Caco-2 (cell line): ENCODE measurements around the gene DSTN. TPM values are rescaled to one million over a fixed set of nuclear protein-coding genes. Genes with fewer than 3 reads are reported as not detected.

ENCODE experiments used
- BruUV-seq: library from RNA; stranded (reverse); fragments of 400-500 nt; replicated peaks from 2 replicates; lab custom pipeline; 2021; lab: Mats Ljungman, UMichigan
- CTCF ChIA-PET: fragments of 300-600 bp; sonication (Branson Sonifier 250); formaldehyde crosslinking; loops from one replicate; lab custom pipeline; 2022; ENCODE audit warnings: antibody characterized with exemption; lab: Charles Lee
- POLR2A ChIA-PET: fragments of 300-600 bp; sonication (Branson Sonifier 250); formaldehyde crosslinking; loops from one replicate; lab custom pipeline; 2022; ENCODE audit warnings: antibody characterized with exemption; lab: Charles Lee
- DNase-seq, 2 experiments: peaks; one replicate each; pipeline versions ENCODE4 v3.0.0 to v3.0.0-alpha.2; 2020 to 2022
- H3K27me3 ChIP-seq: replicated peaks from 2 replicates; pipeline ENCODE4 v1.6.0; 2011; ENCODE audit warnings: low read length; ENCODE audit not compliant: control insufficient read depth, insufficient read depth
- H3K36me3 ChIP-seq: 2 replicates; pipeline ENCODE4 v1.5.1; 2011; ENCODE audit warnings: low read length; ENCODE audit not compliant: control insufficient read depth, insufficient read depth
- H3K4me1 ChIP-seq: fragments of 250-450 bp; sonication (Bioruptor Pico); 2 replicates; pipeline ENCODE4 v1.5.1; 2020; ENCODE audit warnings: mild to moderate bottlenecking
- H3K4me3 ChIP-seq: 2 replicates; pipeline ENCODE4 v1.5.1; 2011; ENCODE audit warnings: low read depth, mild to moderate bottlenecking, control low read depth, low read length
- H3K9me3 ChIP-seq: fragments of 250-450 bp; sonication (Bioruptor Pico); 2 replicates; pipeline ENCODE4 v1.5.1; 2020; ENCODE audit warnings: mild to moderate bottlenecking, moderate library complexity
- H3K27ac Mint-ChIP-seq: one replicate; pipeline ENCODE4 v1.8.0; 2022; ENCODE audit warnings: mixed read lengths; ENCODE audit not compliant: unreplicated experiment
- H3K27me3 Mint-ChIP-seq: one replicate; pipeline ENCODE4 v1.8.0; 2022; ENCODE audit warnings: mixed read lengths; ENCODE audit not compliant: insufficient read depth, unreplicated experiment
- H3K36me3 Mint-ChIP-seq: one replicate; pipeline ENCODE4 v1.8.0; 2022; ENCODE audit warnings: mild to moderate bottlenecking, mixed read lengths; ENCODE audit not compliant: insufficient read depth, unreplicated experiment
- H3K4me1 Mint-ChIP-seq: one replicate; pipeline ENCODE4 v1.8.0; 2022; ENCODE audit warnings: low read depth, mixed read lengths; ENCODE audit not compliant: unreplicated experiment
- H3K4me3 Mint-ChIP-seq: one replicate; pipeline ENCODE4 v1.8.0; 2022; ENCODE audit warnings: mild to moderate bottlenecking, moderate library complexity, mixed read lengths; ENCODE audit not compliant: unreplicated experiment
- H3K9me3 Mint-ChIP-seq: one replicate; pipeline ENCODE4 v1.8.0; 2022; ENCODE audit warnings: mixed read lengths; ENCODE audit not compliant: unreplicated experiment
- intact Hi-C: fragments of 100-400 bp; cut with micrococcal nuclease; formaldehyde crosslinking; loops from one replicate; pipeline ENCODE4 v1.10.0; 2022; ENCODE audit not compliant: unreplicated experiment
- total RNA-seq: library from RNA; stranded (reverse); gene quantifications from 2 replicates; pipeline ENCODE4 v1.2.3, GENCODE V29; 2022
- TF ChIP-seq, protein P1 (sequence below), 2 experiments: fragments of 200-600 bp in 1 of 2; IDR thresholded peaks; 1 replicate in 1 of 2; 2 replicates in 1 of 2; pipeline versions ENCODE4 v1.5.1 to v1.8.0; 2011 to 2022; ENCODE audit warnings: antibody characterized with exemption in 1 of 2, control low read depth in 1 of 2, inconsistent platforms in 1 of 2, low read depth in 1 of 2, low read length in 1 of 2, mild to moderate bottlenecking in 1 of 2, moderate library complexity in 1 of 2; ENCODE audit not compliant: insufficient read depth in 1 of 2, severe bottlenecking in 1 of 2, unreplicated experiment in 1 of 2

DSTN gene
- total RNA-seq, 1 experiment from 2014 or later = 318 TPM

DNA sequence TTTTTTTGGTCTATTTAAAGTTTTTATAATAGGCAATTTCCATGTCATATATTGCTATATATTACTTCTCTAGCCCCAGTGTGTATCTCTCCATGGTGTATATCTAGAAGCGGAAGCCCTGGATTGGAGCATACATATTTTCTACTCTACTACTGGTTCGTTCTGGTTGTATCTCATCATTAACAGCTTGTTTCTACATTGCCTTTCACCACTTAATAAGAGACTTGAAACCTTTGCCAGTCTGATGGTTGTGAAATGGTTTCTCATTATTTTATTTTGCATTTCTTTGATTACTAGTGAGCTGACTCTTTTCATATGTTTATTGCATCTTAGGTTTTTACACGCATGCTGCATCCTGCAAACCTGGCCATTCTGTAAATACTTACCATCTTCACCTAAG is 3.6 kb downstream of the DSTN start:
- Mint-ChIP-seq H3K4me1 (peaks cover 25% of the 10 kb centered on the region), H3K4me3 (no peak overlapping the region), H3K27me3 (no peaks in the 10 kb centered on the region), H3K36me3 (peaks cover 44% of the 10 kb centered on the region), H3K9me3 (no peaks in the 10 kb centered on the region), H3K27ac (peak overlapping the region; percentile 26)
- ChIA-PET CTCF (interaction anchor here (0.9 to 1.2 kb wide), 3 partner anchors 17 to 37 kb away, joined by 3 to 5 read pairs (median 4); no protein-coding TSS in a partner anchor), POLR2A (interaction anchor here (0.6 to 0.7 kb wide), 2 partner anchors 42 to 43 kb away, joined by 3 to 8 read pairs; partner anchors contain the start of gene BFSP1)
- no TSS peak for BruUV-seq
- Histone ChIP-seq H3K36me3 (no peaks in the 10 kb centered on the region; the same call in 1 of the 2 replicates), H3K27me3 (no peaks in the 10 kb centered on the region), H3K4me1 (peaks cover 18% of the 10 kb centered on the region), H3K4me3 (no peak overlapping the region), H3K9me3 (no peaks in the 10 kb centered on the region)
- DNase-seq = no peak
- TF ChIP-seq, protein P1, sequence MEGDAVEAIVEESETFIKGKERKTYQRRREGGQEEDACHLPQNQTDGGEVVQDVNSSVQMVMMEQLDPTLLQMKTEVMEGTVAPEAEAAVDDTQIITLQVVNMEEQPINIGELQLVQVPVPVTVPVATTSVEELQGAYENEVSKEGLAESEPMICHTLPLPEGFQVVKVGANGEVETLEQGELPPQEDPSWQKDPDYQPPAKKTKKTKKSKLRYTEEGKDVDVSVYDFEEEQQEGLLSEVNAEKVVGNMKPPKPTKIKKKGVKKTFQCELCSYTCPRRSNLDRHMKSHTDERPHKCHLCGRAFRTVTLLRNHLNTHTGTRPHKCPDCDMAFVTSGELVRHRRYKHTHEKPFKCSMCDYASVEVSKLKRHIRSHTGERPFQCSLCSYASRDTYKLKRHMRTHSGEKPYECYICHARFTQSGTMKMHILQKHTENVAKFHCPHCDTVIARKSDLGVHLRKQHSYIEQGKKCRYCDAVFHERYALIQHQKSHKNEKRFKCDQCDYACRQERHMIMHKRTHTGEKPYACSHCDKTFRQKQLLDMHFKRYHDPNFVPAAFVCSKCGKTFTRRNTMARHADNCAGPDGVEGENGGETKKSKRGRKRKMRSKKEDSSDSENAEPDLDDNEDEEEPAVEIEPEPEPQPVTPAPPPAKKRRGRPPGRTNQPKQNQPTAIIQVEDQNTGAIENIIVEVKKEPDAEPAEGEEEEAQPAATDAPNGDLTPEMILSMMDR (IDR thresholded peaks at IDR 0.05; ENCODE audit: insufficient read depth in 1 of 2, low read depth in 1 of 2, low read length in 1 of 2, severe bottlenecking in 1 of 2, unreplicated experiment in 1 of 2) = no peak
- intact Hi-C loops = no loop called here

DNA sequence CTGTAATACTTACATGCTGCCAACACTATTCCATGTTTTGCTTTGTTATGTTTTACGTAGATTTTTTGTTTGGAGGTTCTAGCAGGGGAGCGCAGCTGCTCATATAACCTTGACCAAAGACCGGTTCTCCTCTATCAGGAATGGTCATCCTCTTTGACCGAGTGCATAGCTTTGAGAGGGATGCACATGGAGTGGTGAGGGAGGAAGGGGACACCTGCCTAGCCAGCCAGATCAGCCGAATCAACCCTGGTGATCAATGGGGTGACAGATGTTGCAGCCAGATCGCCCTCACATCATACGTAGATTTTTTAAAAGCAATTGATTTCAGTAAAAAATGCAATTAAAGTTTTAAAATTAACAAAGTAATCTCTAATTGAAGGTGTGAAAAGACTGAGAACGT is 6.3 kb downstream of the DSTN start:
- H3K27me3 ChIP-seq = no peaks in the 10 kb centered on the region
- Mint-ChIP-seq H3K27ac (no peak overlapping the region), H3K9me3 (no peaks in the 10 kb centered on the region), H3K4me3 (no peak overlapping the region), H3K36me3 (peaks cover 34% of the 10 kb centered on the region), H3K27me3 (no peaks in the 10 kb centered on the region), H3K4me1 (peaks cover 39% of the 10 kb centered on the region)
- no TSS peak for BruUV-seq
- H3K9me3 ChIP-seq = no peaks in the 10 kb centered on the region
- TF ChIP-seq, protein P1 (IDR thresholded peaks at IDR 0.05; ENCODE audit: insufficient read depth in 1 of 2, low read depth in 1 of 2, low read length in 1 of 2, severe bottlenecking in 1 of 2, unreplicated experiment in 1 of 2) = no peak
- ChIA-PET CTCF (no interaction called here), POLR2A (no interaction called here)
- intact Hi-C loops = no loop called here
- H3K4me1 ChIP-seq = peaks cover 23% of the 10 kb centered on the region
- H3K4me3 ChIP-seq = no peak overlapping the region
- no peak for DNase-seq
- H3K36me3 ChIP-seq = no peaks in the 10 kb centered on the region; the same call in 1 of the 2 replicates

GRCh38 chr20:17579369-17580039 is 9.6 kb downstream of the DSTN start:
- POLR2A ChIA-PET = interaction anchor here (3.5 kb wide), 1 partner anchor 9 kb away, joined by 17 read pairs; the partner anchor contains the start of gene DSTN
- Histone ChIP-seq H3K36me3 (no peaks in the 10 kb centered on the region), H3K27me3 (no peaks in the 10 kb centered on the region), H3K9me3 (no peaks in the 10 kb centered on the region), H3K4me3 (no peak overlapping the region), H3K4me1 (peaks cover 10% of the 10 kb centered on the region)
- TF ChIP-seq, protein P1 (IDR thresholded peaks at IDR 0.05; ENCODE audit: insufficient read depth in 1 of 2, low read depth in 1 of 2, low read length in 1 of 2, severe bottlenecking in 1 of 2, unreplicated experiment in 1 of 2) = no peak
- H3K4me1 Mint-ChIP-seq = peaks cover 19% of the 10 kb centered on the region
- DNase-seq = no peak
- peaks cover 35% of the 10 kb centered on the region for H3K36me3 Mint-ChIP-seq
- H3K27ac Mint-ChIP-seq = no peak overlapping the region
- no TSS peak for BruUV-seq
- CTCF ChIA-PET = no interaction called here
- no peaks in the 10 kb centered on the region for H3K27me3 Mint-ChIP-seq
- intact Hi-C loops = loop anchor here (2.0 kb wide), 1 partner anchor 15 kb away; no protein-coding TSS in a partner anchor
- no peak overlapping the region for H3K4me3 Mint-ChIP-seq
- no peaks in the 10 kb centered on the region for H3K9me3 Mint-ChIP-seq
